Measurements from ENCODE around the gene GPR162.

DNA sequence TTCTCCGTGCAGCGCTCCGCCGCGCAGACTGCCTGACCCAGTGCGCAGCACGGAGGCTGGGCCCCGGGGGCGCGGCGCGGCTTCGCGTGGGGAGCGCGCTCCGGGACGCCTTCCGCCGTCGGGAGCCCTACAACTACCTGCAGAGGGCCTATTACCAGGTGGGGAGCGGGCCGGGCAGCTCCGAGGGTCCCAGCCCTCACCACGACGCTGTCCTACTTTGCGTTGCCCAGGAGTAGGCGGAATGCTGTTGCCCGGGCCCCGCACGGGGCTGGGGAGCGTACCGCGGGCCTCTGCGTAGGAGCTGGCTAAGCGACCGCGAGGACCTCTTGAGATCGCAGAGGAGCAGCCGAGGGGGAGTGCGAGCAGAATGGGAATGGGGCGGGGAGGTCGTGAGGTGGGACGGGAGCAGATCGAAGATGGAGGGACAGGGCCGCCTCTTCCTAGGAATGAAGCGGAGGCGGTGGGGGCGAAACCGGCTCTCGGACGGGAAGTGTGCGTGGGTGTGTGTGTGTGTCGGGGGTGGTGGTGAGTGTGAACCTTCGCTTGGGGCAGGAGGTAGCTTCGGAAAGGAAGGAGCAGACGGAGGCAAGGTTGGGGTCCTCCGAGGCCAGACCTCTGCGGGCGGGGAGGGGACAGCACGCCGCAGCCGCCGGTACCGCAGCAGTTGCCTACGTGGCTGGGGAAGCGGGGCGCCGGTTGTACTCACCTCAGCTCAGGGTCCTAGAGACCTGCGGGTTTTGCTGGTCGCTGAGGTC lies 7.3 kb downstream of the GPR162 start:
- TF ChIP-seq POLR2A (IDR thresholded peaks at IDR 0.05): no peak
- TF ChIP-seq, protein P1, sequence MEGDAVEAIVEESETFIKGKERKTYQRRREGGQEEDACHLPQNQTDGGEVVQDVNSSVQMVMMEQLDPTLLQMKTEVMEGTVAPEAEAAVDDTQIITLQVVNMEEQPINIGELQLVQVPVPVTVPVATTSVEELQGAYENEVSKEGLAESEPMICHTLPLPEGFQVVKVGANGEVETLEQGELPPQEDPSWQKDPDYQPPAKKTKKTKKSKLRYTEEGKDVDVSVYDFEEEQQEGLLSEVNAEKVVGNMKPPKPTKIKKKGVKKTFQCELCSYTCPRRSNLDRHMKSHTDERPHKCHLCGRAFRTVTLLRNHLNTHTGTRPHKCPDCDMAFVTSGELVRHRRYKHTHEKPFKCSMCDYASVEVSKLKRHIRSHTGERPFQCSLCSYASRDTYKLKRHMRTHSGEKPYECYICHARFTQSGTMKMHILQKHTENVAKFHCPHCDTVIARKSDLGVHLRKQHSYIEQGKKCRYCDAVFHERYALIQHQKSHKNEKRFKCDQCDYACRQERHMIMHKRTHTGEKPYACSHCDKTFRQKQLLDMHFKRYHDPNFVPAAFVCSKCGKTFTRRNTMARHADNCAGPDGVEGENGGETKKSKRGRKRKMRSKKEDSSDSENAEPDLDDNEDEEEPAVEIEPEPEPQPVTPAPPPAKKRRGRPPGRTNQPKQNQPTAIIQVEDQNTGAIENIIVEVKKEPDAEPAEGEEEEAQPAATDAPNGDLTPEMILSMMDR (IDR thresholded peaks at IDR 0.05): no peak

Data from right lobe of liver (tissue), 4 donors.